H1 (cell line): ENCODE data around the gene ACTR5. TPM values are rescaled to one million over a fixed set of nuclear protein-coding genes. Genes with fewer than 3 reads are reported as not detected.

Experiments
- CTCF ChIA-PET: fragments of 300-600 bp; sonication (Branson Sonifier 250); formaldehyde crosslinking; loops from one replicate; lab custom pipeline; 2021; ENCODE audit not compliant: partially characterized antibody; lab: Charles Lee
- POLR2A ChIA-PET: fragments of 300-600 bp; sonication (Branson Sonifier 250); formaldehyde crosslinking; loops from one replicate; lab custom pipeline; 2021; ENCODE audit warnings: inconsistent platforms; ENCODE audit not compliant: partially characterized antibody; lab: Charles Lee
- DNase-seq, 2 experiments: peaks; one replicate each; pipeline versions ENCODE4 v3.0.0 to v3.0.0-alpha.2; 2010 to 2022; ENCODE audit warnings: low spot score in 2 of 2, low read depth in 1 of 2, mixed read lengths in 1 of 2
- FAIRE-seq: peaks from 2 replicates; lab custom pipeline; 2011; peaks lifted over from hg19 to GRCh38; lab: Jason Lieb, UNC
- H2AFZ ChIP-seq: 2 replicates; pipeline ENCODE4 v1.8.1; 2012; ENCODE audit warnings: low read length, inconsistent platforms
- H2AK5ac ChIP-seq: 2 replicates; pipeline ENCODE4 v1.6.1; 2013; ENCODE audit warnings: low read depth, low read length
- H2BK120ac ChIP-seq: replicated peaks from 2 replicates; pipeline ENCODE3; 2013; ENCODE audit warnings: low read depth, low read length, inconsistent platforms
- H2BK12ac ChIP-seq: 2 replicates; pipeline ENCODE4 v1.6.1; 2013; ENCODE audit warnings: low read depth, low read length
- H2BK15ac ChIP-seq: 2 replicates; pipeline ENCODE4 v1.6.1; 2013; ENCODE audit warnings: low read length
- H2BK20ac ChIP-seq: 2 replicates; pipeline ENCODE4 v1.6.1; 2013; ENCODE audit warnings: low read length
- H2BK5ac ChIP-seq: 2 replicates; pipeline ENCODE4 v1.6.1; 2013; ENCODE audit warnings: low read depth, low read length
- H3K14ac ChIP-seq: 2 replicates; pipeline ENCODE4 v1.6.1; 2013; ENCODE audit warnings: inconsistent platforms; ENCODE audit not compliant: insufficient read length
- H3K18ac ChIP-seq: 2 replicates; pipeline ENCODE4 v1.6.1; 2013; ENCODE audit warnings: low read length; ENCODE audit errors: extremely low read depth
- H3K23ac ChIP-seq: 2 replicates; pipeline ENCODE4 v1.6.1; 2013; ENCODE audit warnings: inconsistent platforms; ENCODE audit not compliant: insufficient read length
- H3K23me2 ChIP-seq: 2 replicates; pipeline ENCODE4 v1.6.1; 2013; ENCODE audit warnings: low read depth, low read length
- H3K27ac ChIP-seq: 2 replicates; pipeline ENCODE4 v1.6.1; 2011; ENCODE audit warnings: low read depth, low read length, inconsistent platforms
- H3K27me3 ChIP-seq, 4 experiments: replicated peaks in 1 of 4; 1 replicate in 1 of 4; 2 replicates in 3 of 4; pipeline versions ENCODE4 v1.6.1 to v1.8.1; 2011 to 2013; ENCODE audit warnings: low read length in 3 of 4, mild to moderate bottlenecking in 3 of 4, inconsistent platforms in 2 of 4, mixed read lengths in 2 of 4, moderate library complexity in 1 of 4; ENCODE audit not compliant: control insufficient read depth in 3 of 4, insufficient read depth in 3 of 4; ENCODE audit errors: extremely low read depth in 1 of 4
- H3K36me3 ChIP-seq, 4 experiments: 2 replicates each; pipeline versions ENCODE4 v1.6.1 to v1.8.1; 2011 to 2013; ENCODE audit warnings: mild to moderate bottlenecking in 4 of 4, low read length in 3 of 4, moderate library complexity in 2 of 4, control low read depth in 1 of 4, inconsistent platforms in 1 of 4; ENCODE audit not compliant: insufficient read depth in 4 of 4, control insufficient read depth in 2 of 4
- H3K4ac ChIP-seq: replicated peaks from 2 replicates; pipeline ENCODE3; 2013; ENCODE audit warnings: low read length, low read depth, mixed read lengths, inconsistent platforms; ENCODE audit not compliant: insufficient read length
- H3K4me1 ChIP-seq, 4 experiments: replicated peaks in 1 of 4; 1 replicate in 1 of 4; 2 replicates in 3 of 4; pipeline versions ENCODE4 v1.6.1 to v1.8.1; 2011 to 2013; ENCODE audit warnings: low read length in 3 of 4, inconsistent platforms in 2 of 4, mixed read lengths in 1 of 4; ENCODE audit not compliant: insufficient read depth in 4 of 4, control insufficient read depth in 3 of 4
- H3K4me2 ChIP-seq, 2 experiments: 2 replicates each; pipeline versions ENCODE4 v1.6.1 to v1.8.1; 2011 to 2013; ENCODE audit warnings: low read depth in 2 of 2, low read length in 2 of 2, control low read depth in 1 of 2, inconsistent platforms in 1 of 2, mild to moderate bottlenecking in 1 of 2; ENCODE audit not compliant: insufficient read depth in 1 of 2
- H3K4me3 ChIP-seq, 4 experiments: fragments of 200-600, 300-600 bp in 1 of 4; sonication (generic), shearing (Covaris generic), sonication (Bioruptor Twin) in 1 of 4; 2 replicates each; pipeline versions ENCODE4 v1.5.1 to v1.8.1; 2011 to 2016; ENCODE audit warnings: low read length in 4 of 4, low read depth in 3 of 4, control low read depth in 2 of 4, inconsistent platforms in 2 of 4, mild to moderate bottlenecking in 2 of 4, mixed read lengths in 1 of 4, moderate library complexity in 1 of 4; ENCODE audit not compliant: insufficient read depth in 2 of 4; ENCODE audit errors: extremely low read depth in 1 of 4
- H3K56ac ChIP-seq: replicated peaks from 2 replicates; pipeline ENCODE3; 2013; ENCODE audit warnings: low read depth, mild to moderate bottlenecking, mixed read lengths, low read length, inconsistent platforms; ENCODE audit not compliant: insufficient read length
- H3K79me1 ChIP-seq: 2 replicates; pipeline ENCODE4 v1.6.1; 2013; ENCODE audit warnings: low read depth, low read length, control low read depth
- H3K79me2 ChIP-seq, 2 experiments: 2 replicates each; pipeline versions ENCODE4 v1.6.1 to v1.8.1; 2012 to 2013; ENCODE audit warnings: low read length in 2 of 2, mild to moderate bottlenecking in 2 of 2, inconsistent platforms in 1 of 2; ENCODE audit not compliant: insufficient read depth in 2 of 2, control insufficient read depth in 1 of 2
- H3K9ac ChIP-seq, 4 experiments: replicated peaks in 1 of 4; 1 replicate in 1 of 4; 2 replicates in 3 of 4; pipeline versions ENCODE4 v1.6.1 to v1.8.1; 2011 to 2013; ENCODE audit warnings: low read depth in 3 of 4, low read length in 3 of 4, control low read depth in 2 of 4, mild to moderate bottlenecking in 2 of 4, moderate library complexity in 2 of 4, inconsistent platforms in 1 of 4; ENCODE audit errors: extremely low read depth in 1 of 4
- H3K9me3 ChIP-seq, 2 experiments: 2 replicates each; pipeline versions ENCODE4 v1.6.1 to v1.8.1; 2012 to 2013; ENCODE audit warnings: mild to moderate bottlenecking in 2 of 2, moderate library complexity in 2 of 2, control low read depth in 1 of 2, inconsistent platforms in 1 of 2, low read depth in 1 of 2, low read length in 1 of 2, mixed read lengths in 1 of 2; ENCODE audit not compliant: insufficient read depth in 2 of 2
- H4K20me1 ChIP-seq, 2 experiments: replicated peaks in 1 of 2; 2 replicates each; pipeline versions ENCODE3 to v1.8.1; 2011 to 2013; ENCODE audit warnings: inconsistent platforms in 2 of 2, low read length in 2 of 2, mild to moderate bottlenecking in 1 of 2; ENCODE audit not compliant: insufficient read depth in 2 of 2, control insufficient read depth in 1 of 2
- H4K5ac ChIP-seq: 2 replicates; pipeline ENCODE4 v1.6.1; 2013; ENCODE audit warnings: low read length, low read depth, mixed read lengths, inconsistent platforms; ENCODE audit not compliant: insufficient read length
- H4K8ac ChIP-seq: 2 replicates; pipeline ENCODE4 v1.8.0; 2013; ENCODE audit warnings: mild to moderate bottlenecking, moderate library complexity, low read length, inconsistent platforms; ENCODE audit not compliant: insufficient read depth; ENCODE audit errors: extremely low read depth
- H4K91ac ChIP-seq: replicated peaks from 2 replicates; pipeline ENCODE3; 2013; ENCODE audit warnings: low read length, mixed read lengths, inconsistent platforms; ENCODE audit not compliant: insufficient read length
- ASH2L ChIP-seq: fragments of 200-600, 300-600 bp; sonication (generic); IDR thresholded peaks from one replicate; pipeline ENCODE4 v1.7.1; 2017; ENCODE audit warnings: low read length
- BCL11A ChIP-seq, 2 experiments: IDR thresholded peaks; one replicate each; pipeline ENCODE4 v1.6.1; 2011; ENCODE audit warnings: low read depth in 2 of 2, low read length in 2 of 2, mild to moderate bottlenecking in 2 of 2
- CHD2 ChIP-seq: IDR thresholded peaks from 2 replicates; pipeline ENCODE4 v1.6.1; 2012; ENCODE audit warnings: low read length, improper control_type of control experiment
- CREB1 ChIP-seq: IDR thresholded peaks from 2 replicates; pipeline ENCODE4 v1.6.1; 2012; ENCODE audit warnings: inconsistent platforms
- E2F6 ChIP-seq: IDR thresholded peaks from 2 replicates; pipeline ENCODE4 v1.6.1; 2012; ENCODE audit warnings: inconsistent platforms
- GABPA ChIP-seq: IDR thresholded peaks from 2 replicates; pipeline ENCODE4 v1.6.1; 2011; ENCODE audit warnings: mild to moderate bottlenecking, low read length, moderate library complexity, borderline replicate concordance; ENCODE audit not compliant: insufficient read depth
- GTF2F1 ChIP-seq: IDR thresholded peaks from 2 replicates; pipeline ENCODE4 v1.6.1; 2012; ENCODE audit warnings: low read depth, low read length, improper control_type of control experiment, borderline replicate concordance
- JUN ChIP-seq: IDR thresholded peaks from 2 replicates; pipeline ENCODE4 v1.6.1; 2011; ENCODE audit warnings: low read depth, mild to moderate bottlenecking, improper control_type of control experiment, low read length
- JUND ChIP-seq: IDR thresholded peaks from 2 replicates; pipeline ENCODE4 v1.6.1; 2011; ENCODE audit warnings: mild to moderate bottlenecking, improper control_type of control experiment, low read length
- KDM5A ChIP-seq: fragments of 200-600 bp; IDR thresholded peaks from 2 replicates; pipeline ENCODE4 v1.7.1; 2012; ENCODE audit warnings: mild to moderate bottlenecking, low read length, inconsistent platforms, mixed read lengths
- NRF1 ChIP-seq: IDR thresholded peaks from 2 replicates; pipeline ENCODE4 v1.6.1; 2011; ENCODE audit warnings: mild to moderate bottlenecking, low read depth, low read length, improper control_type of control experiment
- RAD21 ChIP-seq, 2 experiments: IDR thresholded peaks in 1 of 2; conservative IDR thresholded peaks in 1 of 2; 2 replicates each; pipeline ENCODE4 v1.6.1; 2011; ENCODE audit warnings: low read depth in 2 of 2, low read length in 2 of 2, improper control_type of control experiment in 1 of 2, inconsistent platforms in 1 of 2, mild to moderate bottlenecking in 1 of 2, moderate library complexity in 1 of 2
- SP1 ChIP-seq: IDR thresholded peaks from 2 replicates; pipeline ENCODE4 v1.6.1; 2011; ENCODE audit warnings: low read depth, low read length
- SP2 ChIP-seq: IDR thresholded peaks from 2 replicates; pipeline ENCODE4 v1.6.1; 2012; ENCODE audit warnings: mild to moderate bottlenecking, low read length, inconsistent platforms
- SP4 ChIP-seq: IDR thresholded peaks from 2 replicates; pipeline ENCODE4 v1.6.1; 2012; ENCODE audit warnings: low read length, inconsistent platforms
- TBP ChIP-seq: IDR thresholded peaks from 2 replicates; pipeline ENCODE4 v1.6.1; 2011; ENCODE audit warnings: low read depth, low read length, improper control_type of control experiment
- WGBS, 2 experiments: shearing (Covaris generic) in 1 of 2; methylation state at CpG; one replicate each; pipeline versions ENCODE4 v1.1.6 to v1.1.7; 2013 to 2015; ENCODE audit warnings: low lambda C conversion rate in 2 of 2, mixed read lengths in 2 of 2, inconsistent platforms in 1 of 2, low coverage in 1 of 2, missing lambda C conversion rate in 1 of 2; ENCODE audit not compliant: insufficient replicate concordance in 2 of 2, insufficient coverage in 1 of 2, insufficient read length in 1 of 2; ENCODE audit errors: extremely low coverage in 1 of 2, missing lambda C conversion rate in 1 of 2; 5-methylcytosine and 5-hydroxymethylcytosine counted together
- polyA plus RNA-seq, 7 experiments: library from polyadenylated mRNA; depleted of rRNA in 3 of 7; stranded (reverse) in 5 of 7; unstranded in 2 of 7; fragments of >200 nt in 5 of 7; fragments of 200-250 nt in 2 of 7; gene quantifications; 1 replicate in 5 of 7; 2 replicates in 1 of 7; 4 replicates in 1 of 7; pipeline versions ENCODE4 v1.2.1 to v1.2.3, GENCODE V29; 2011 to 2013; ENCODE audit warnings: missing spikeins in 2 of 7, mixed read lengths in 2 of 7
- total RNA-seq: library from RNA; stranded (reverse); fragmentation: NEBNext Ultra II Directional; extraction: Animal tissue kit (Norgen Biotek cat#: 25700); gene quantifications from 2 replicates; pipeline ENCODE4 v1.2.1, GENCODE V29; 2021

The ACTR5 gene
- total and polyA plus RNA-seq, 2 of the 8 experiments (the other 6 are each of a cell fraction or from before 2014, with no cell fraction given): 10.4 to 14.4 TPM

GRCh38 chr20:38791940-38792339 is 43.7 kb downstream of the ACTR5 start:
- H3K14ac ChIP-seq: no peak overlapping the region
- no peaks in the 10 kb centered on the region for H3K79me1 ChIP-seq
- H3K27ac ChIP-seq: no peak overlapping the region
- no peak overlapping the region for H4K8ac ChIP-seq
- FAIRE-seq (no peak), DNase-seq (no peak)
- H3K4me3 ChIP-seq: no peak overlapping the region
- no peak overlapping the region for H3K23ac ChIP-seq
- no peak overlapping the region for H2AK5ac ChIP-seq
- 89% methylated on average over 1 of the region's 1 CpG; no CpG with 5 or more reads in 1 of the 2 experiments for WGBS, 2 experiments
- H2AFZ ChIP-seq: no peak overlapping the region
- H2BK20ac ChIP-seq: peak overlapping the region; percentile 93; the same call in 1 of the 2 replicates
- no peaks in the 10 kb centered on the region for H4K20me1 ChIP-seq
- no peaks in the 10 kb centered on the region for H3K79me2 ChIP-seq
- H3K27me3 ChIP-seq: no peaks in the 10 kb centered on the region
- no peak overlapping the region for H3K56ac ChIP-seq
- H3K18ac ChIP-seq: no peak overlapping the region
- no peaks in the 10 kb centered on the region; a peak in 1 of 7 replicates for H3K4me1 ChIP-seq
- no peaks in the 10 kb centered on the region for H3K9me3 ChIP-seq
- H3K9ac ChIP-seq: no peak overlapping the region
- no peak overlapping the region for H3K4me2 ChIP-seq
- ChIA-PET CTCF (interaction anchor here (1.0 to 6.7 kb wide), 5 partner anchors 13 to 142 kb away, joined by 5 to 63 read pairs (median 13); partner anchors contain the start of genes ACTR5, PPP1R16B and SLC32A1), POLR2A (no interaction called here)
- no peaks in the 10 kb centered on the region for H3K23me2 ChIP-seq
- no peak overlapping the region for H3K4ac ChIP-seq
- H3K36me3 ChIP-seq: no peaks in the 10 kb centered on the region
- H4K5ac ChIP-seq: no peak overlapping the region
- no peak overlapping the region for H2BK120ac ChIP-seq
- no peak overlapping the region for H2BK15ac ChIP-seq
- H2BK5ac ChIP-seq: no peak overlapping the region
- H4K91ac ChIP-seq: no peak overlapping the region
- H2BK12ac ChIP-seq: no peak overlapping the region
- TF ChIP-seq CHD2 (no peak), E2F6 (no peak), NRF1 (no peak), SP4 (no peak), ASH2L (no peak), JUN (no peak), RAD21 (IDR thresholded peaks at IDR 0.05 in 1 of 2, conservative IDR thresholded peaks at IDR 0.05 in 1 of 2; ENCODE audit: low read depth in 2 of 2, low read length in 2 of 2) (no peak), GABPA (no peak), KDM5A (no peak), JUND (no peak), TBP (no peak), CREB1 (no peak), GTF2F1 (no peak), BCL11A (IDR thresholded peaks at IDR 0.05; ENCODE audit: low read depth in 2 of 2, low read length in 2 of 2) (no peak), SP2 (no peak), SP1 (no peak)
